Panc1 (cell line): Measurements from ENCODE around the gene CFAP251.

Source experiments
- POLR2AphosphoS5 ChIP-seq: IDR thresholded peaks from 2 replicates; pipeline ENCODE4 v1.6.1; 2012; ENCODE audit warnings: mild to moderate bottlenecking, low read depth, low read length, moderate library complexity
- REST ChIP-seq, 2 experiments: IDR thresholded peaks; 2 replicates each; pipeline ENCODE4 v1.6.1; 2011 to 2012; ENCODE audit warnings: low read depth in 2 of 2, control low read depth in 1 of 2, low read length in 1 of 2, mild to moderate bottlenecking in 1 of 2, moderate library complexity in 1 of 2; ENCODE audit not compliant: insufficient read depth in 1 of 2
- SIN3A ChIP-seq: IDR thresholded peaks from 2 replicates; pipeline ENCODE4 v1.6.1; 2012; ENCODE audit warnings: low read depth, mild to moderate bottlenecking, low read length, moderate library complexity, borderline replicate concordance; ENCODE audit not compliant: insufficient read depth
- TF ChIP-seq, protein P1 (sequence below): fragments of 450-650 bp; IDR thresholded peaks from 2 replicates; pipeline ENCODE4 v1.5.1; 2017; ENCODE audit warnings: mild to moderate bottlenecking

- TF ChIP-seq, protein P1, sequence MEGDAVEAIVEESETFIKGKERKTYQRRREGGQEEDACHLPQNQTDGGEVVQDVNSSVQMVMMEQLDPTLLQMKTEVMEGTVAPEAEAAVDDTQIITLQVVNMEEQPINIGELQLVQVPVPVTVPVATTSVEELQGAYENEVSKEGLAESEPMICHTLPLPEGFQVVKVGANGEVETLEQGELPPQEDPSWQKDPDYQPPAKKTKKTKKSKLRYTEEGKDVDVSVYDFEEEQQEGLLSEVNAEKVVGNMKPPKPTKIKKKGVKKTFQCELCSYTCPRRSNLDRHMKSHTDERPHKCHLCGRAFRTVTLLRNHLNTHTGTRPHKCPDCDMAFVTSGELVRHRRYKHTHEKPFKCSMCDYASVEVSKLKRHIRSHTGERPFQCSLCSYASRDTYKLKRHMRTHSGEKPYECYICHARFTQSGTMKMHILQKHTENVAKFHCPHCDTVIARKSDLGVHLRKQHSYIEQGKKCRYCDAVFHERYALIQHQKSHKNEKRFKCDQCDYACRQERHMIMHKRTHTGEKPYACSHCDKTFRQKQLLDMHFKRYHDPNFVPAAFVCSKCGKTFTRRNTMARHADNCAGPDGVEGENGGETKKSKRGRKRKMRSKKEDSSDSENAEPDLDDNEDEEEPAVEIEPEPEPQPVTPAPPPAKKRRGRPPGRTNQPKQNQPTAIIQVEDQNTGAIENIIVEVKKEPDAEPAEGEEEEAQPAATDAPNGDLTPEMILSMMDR = peak; percentile 81
- TF ChIP-seq POLR2AphosphoS5 (no peak), SIN3A (no peak), REST (IDR thresholded peaks at IDR 0.05; ENCODE audit: insufficient read depth in 1 of 2, low read depth in 2 of 2, low read length in 1 of 2) (no peak)
Observed at GRCh38 chr12:121955258-121956237, 37.2 kb downstream of the CFAP251 start.
